Esophagus muscularis mucosa (tissue), 4 donors: ENCODE measurements around the gene SYF2. TPM values are rescaled to one million over a fixed set of nuclear protein-coding genes. Genes with fewer than 3 reads are reported as not detected.

ENCODE experiments used
- DNase-seq: peaks from one replicate; pipeline ENCODE4 v3.0.0-alpha.2; 2017; ENCODE audit errors: extremely low spot score
- H3K27ac ChIP-seq, 4 donors: fragments of 200-600 bp; sonication (generic); replicated peaks in 1 of 4; 1 replicate in 3 of 4; 2 replicates in 1 of 4; pipeline ENCODE4 v1.5.1; 2016 to 2019; ENCODE audit warnings: mild to moderate bottlenecking in 1 of 4
- H3K27me3 ChIP-seq, 4 donors: fragments of 200-600 bp; sonication (generic); one replicate each; pipeline versions ENCODE4 v1.5.1 to v1.6.0; 2016 to 2019
- H3K36me3 ChIP-seq, 4 donors: fragments of 200-600 bp; sonication (generic); one replicate each; pipeline ENCODE4 v1.5.1; 2016 to 2019
- H3K4me1 ChIP-seq, 4 donors: fragments of 200-600 bp; sonication (generic); one replicate each; pipeline ENCODE4 v1.5.1; 2016 to 2019
- H3K4me3 ChIP-seq, 4 donors: fragments of 200-600 bp; sonication (generic); 1 replicate in 2 of 4; 2 replicates in 2 of 4; pipeline ENCODE4 v1.5.1; 2016 to 2019; ENCODE audit warnings: mild to moderate bottlenecking in 4 of 4, moderate library complexity in 1 of 4
- H3K9me3 ChIP-seq, 4 donors: fragments of 200-600 bp; sonication (generic); 1 replicate in 3 of 4; 2 replicates in 1 of 4; pipeline ENCODE4 v1.5.1; 2016 to 2019
- CTCF ChIP-seq, 3 experiments: fragments of 200-600 bp in 2 of 3; fragments of 450-650 bp in 1 of 3; sonication (generic) in 2 of 3; IDR thresholded peaks; one replicate each; pipeline ENCODE4 v1.5.1; 2017 to 2019; ENCODE audit warnings: antibody characterized with exemption in 3 of 3, mild to moderate bottlenecking in 2 of 3, moderate library complexity in 1 of 3
- EP300 ChIP-seq: sonication (generic); formaldehyde crosslinking; IDR thresholded peaks from one replicate; pipeline ENCODE4 v1.6.1; 2017; ENCODE audit warnings: antibody characterized with exemption
- POLR2A ChIP-seq: fragments of 450-650 bp; IDR thresholded peaks from one replicate; pipeline ENCODE4 v1.6.1; 2017; ENCODE audit warnings: antibody characterized with exemption, moderate library complexity, mild to moderate bottlenecking, low read depth
- POLR2AphosphoS5 ChIP-seq, 2 donors: sonication (generic); formaldehyde crosslinking; IDR thresholded peaks; one replicate each; pipeline ENCODE4 v1.6.1; 2017; ENCODE audit warnings: antibody characterized with exemption in 2 of 2
- WGBS: methylation state at CpG from one replicate; pipeline ENCODE4 v1.1.5; 2018; 5-methylcytosine and 5-hydroxymethylcytosine counted together
- intact Hi-C: fragments of 100-400 bp; cut with DNase I; formaldehyde crosslinking; loops from one replicate; pipeline ENCODE4 v1.15.1; 2023
- total RNA-seq, 4 donors: library from RNA; depleted of rRNA; stranded (reverse); fragments of >200 nt; gene quantifications; one replicate each; pipeline versions ENCODE4 v1.1.0 to v1.2.1, GENCODE V29; 2016

SYF2 gene
- total RNA-seq, 4 donors from 2014 or later: 56.9 to 76.7 (median 65.2) TPM

GRCh38 chr1:25212725-25213124 is 19.6 kb downstream of the SYF2 start:
- intact Hi-C loops: no loop called here
- WGBS: 63% methylated on average over 5 of the region's 5 CpGs
- H3K9me3 ChIP-seq: no peaks in the 10 kb centered on the region
- H3K36me3 ChIP-seq: no peaks in the 10 kb centered on the region
- TF ChIP-seq POLR2A (no peak), POLR2AphosphoS5 (IDR thresholded peaks at IDR 0.05) (no peak)
- H3K27me3 ChIP-seq: peaks cover 0 to 25% (median 0%) of the 10 kb centered on the region in 4 donors
- no peak for DNase-seq
- no peak overlapping the region for H3K4me3 ChIP-seq
- no peaks in the 10 kb centered on the region for H3K4me1 ChIP-seq
- no peak overlapping the region for H3K27ac ChIP-seq

- Histone ChIP-seq H3K9me3 (no peaks in the 10 kb centered on the region), H3K36me3 (no peaks in the 10 kb centered on the region), H3K27ac (no peak overlapping the region), H3K4me1 (no peaks in the 10 kb centered on the region), H3K4me3 (no peak overlapping the region), H3K27me3 (peaks cover 0 to 25% (median 0%) of the 10 kb centered on the region in 4 donors)
- TF ChIP-seq EP300 (no peak), POLR2A (no peak)
- no peak for DNase-seq
- intact Hi-C loops: no loop called here
- WGBS: 49% methylated on average over 3 of the region's 3 CpGs
Observed at GRCh38 chr1:25210728-25211127, 21.6 kb downstream of the SYF2 start.

GRCh38 chr1:25209516-25209915 is 22.8 kb downstream of the SYF2 start:
- 82% methylated on average over 4 of the region's 4 CpGs for WGBS
- Histone ChIP-seq H3K9me3 (no peaks in the 10 kb centered on the region), H3K27ac (no peak overlapping the region), H3K4me3 (no peak overlapping the region), H3K36me3 (no peaks in the 10 kb centered on the region), H3K27me3 (peaks cover 0 to 30% (median 0%) of the 10 kb centered on the region in 4 donors), H3K4me1 (peaks cover 0 to 3% (median 0%) of the 10 kb centered on the region in 4 donors)
- no peak for TF ChIP-seq EP300
- intact Hi-C loops: loop anchor here (5.0 to 10.0 kb wide), 2 partner anchors 275 to 362 kb away; partner anchors contain the start of gene RUNX3
- DNase-seq: no peak

GRCh38 chr1:25208561-25209222 is 23.6 kb downstream of the SYF2 start:
- Histone ChIP-seq H3K9me3 (no peaks in the 10 kb centered on the region), H3K36me3 (no peaks in the 10 kb centered on the region), H3K27ac (no peak overlapping the region), H3K4me3 (no peak overlapping the region), H3K27me3 (peaks cover 0 to 30% (median 0%) of the 10 kb centered on the region in 4 donors), H3K4me1 (peaks cover 0 to 4% (median 0%) of the 10 kb centered on the region in 4 donors)
- no peak for DNase-seq
- TF ChIP-seq EP300 (no peak), POLR2A (no peak), POLR2AphosphoS5 (IDR thresholded peaks at IDR 0.05) (no peak), CTCF (IDR thresholded peaks at IDR 0.05) (no peak)
- 65% methylated on average over 2 of the region's 2 CpGs for WGBS
- intact Hi-C loops: loop anchor here (5.0 to 10.0 kb wide), 2 partner anchors 274 to 361 kb away; partner anchors contain the start of gene RUNX3

GRCh38 chr1:25208092-25208491 is 24.2 kb downstream of the SYF2 start:
- no peak for DNase-seq
- no peaks in the 10 kb centered on the region for H3K36me3 ChIP-seq
- no peak for TF ChIP-seq EP300
- no peak for TF ChIP-seq POLR2AphosphoS5 (IDR thresholded peaks at IDR 0.05)
- no peak for TF ChIP-seq POLR2A
- TF ChIP-seq CTCF (IDR thresholded peaks at IDR 0.05): no peak
- H3K9me3 ChIP-seq: no peaks in the 10 kb centered on the region
- no peak overlapping the region for H3K27ac ChIP-seq
- peaks cover 0 to 30% (median 0%) of the 10 kb centered on the region in 4 donors for H3K27me3 ChIP-seq
- WGBS: 65% methylated on average over 1 of the region's 1 CpG
- no peak overlapping the region for H3K4me3 ChIP-seq
- intact Hi-C loops: loop anchor here (5.0 to 10.0 kb wide), 2 partner anchors 273 to 361 kb away; partner anchors contain the start of gene RUNX3
- H3K4me1 ChIP-seq: peaks cover 0 to 4% (median 0%) of the 10 kb centered on the region in 4 donors

- 93% methylated on average over 5 of the region's 5 CpGs for WGBS
- no peaks in the 10 kb centered on the region for H3K9me3 ChIP-seq
- H3K27ac ChIP-seq: no peak overlapping the region
- no peaks in the 10 kb centered on the region for H3K36me3 ChIP-seq
- H3K4me3 ChIP-seq: no peak overlapping the region
- intact Hi-C loops: loop anchor here (5.0 to 10.0 kb wide), 2 partner anchors 271 to 359 kb away; partner anchors contain the start of gene RUNX3
- peaks cover 0 to 25% (median 0%) of the 10 kb centered on the region in 4 donors for H3K27me3 ChIP-seq
- TF ChIP-seq POLR2AphosphoS5 (IDR thresholded peaks at IDR 0.05): no peak
- H3K4me1 ChIP-seq: peaks cover 0 to 4% (median 0%) of the 10 kb centered on the region in 4 donors
- no peak for DNase-seq
Observed at GRCh38 chr1:25206201-25206600, 26.1 kb downstream of the SYF2 start.
